ENCODE results near the gene PATZ1.

PATZ1 gene

DNA sequence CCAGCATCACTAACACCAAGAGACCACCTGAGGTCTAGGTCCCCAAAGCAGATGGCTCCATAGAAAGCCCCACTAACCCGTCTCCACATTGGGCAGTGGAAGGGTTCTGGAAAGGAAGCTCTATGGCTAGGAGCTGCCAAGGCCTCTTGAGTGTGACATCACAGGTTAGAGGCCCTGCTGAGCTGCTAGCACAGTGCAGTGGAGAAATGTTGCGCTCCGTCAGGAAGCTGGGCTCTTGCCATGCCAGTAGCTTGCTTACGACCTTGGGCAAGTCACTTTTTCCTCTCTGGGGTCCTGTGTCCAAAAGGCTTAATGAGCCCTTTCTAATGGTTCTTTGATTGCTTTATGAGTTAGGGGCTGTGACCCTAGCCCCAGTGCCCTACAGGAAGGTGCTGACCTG is 64.4 kb downstream of the PATZ1 start:
- DNase-seq (ENCODE audit: low read depth), result no peak

DNA sequence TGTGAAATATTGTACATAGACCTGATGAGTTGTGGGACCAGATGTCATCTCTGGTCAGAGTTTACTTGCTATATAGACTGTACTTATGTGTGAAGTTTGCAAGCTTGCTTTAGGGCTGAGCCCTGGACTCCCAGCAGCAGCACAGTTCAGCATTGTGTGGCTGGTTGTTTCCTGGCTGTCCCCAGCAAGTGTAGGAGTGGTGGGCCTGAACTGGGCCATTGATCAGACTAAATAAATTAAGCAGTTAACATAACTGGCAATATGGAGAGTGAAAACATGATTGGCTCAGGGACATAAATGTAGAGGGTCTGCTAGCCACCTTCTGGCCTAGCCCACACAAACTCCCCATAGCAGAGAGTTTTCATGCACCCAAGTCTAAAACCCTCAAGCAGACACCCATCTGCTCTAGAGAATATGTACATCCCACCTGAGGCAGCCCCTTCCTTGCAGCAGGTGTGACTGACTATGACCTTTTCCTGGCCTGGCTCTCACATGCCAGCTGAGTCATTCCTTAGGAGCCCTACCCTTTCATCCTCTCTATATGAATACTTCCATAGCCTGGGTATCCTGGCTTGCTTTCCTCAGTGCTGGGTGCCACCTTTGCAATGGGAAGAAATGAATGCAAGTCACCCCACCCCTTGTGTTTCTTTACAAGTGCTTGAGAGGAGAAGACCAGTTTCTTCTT is 66.2 kb downstream of the PATZ1 start:
- no peak for DNase-seq (ENCODE audit: low read depth)

DNA sequence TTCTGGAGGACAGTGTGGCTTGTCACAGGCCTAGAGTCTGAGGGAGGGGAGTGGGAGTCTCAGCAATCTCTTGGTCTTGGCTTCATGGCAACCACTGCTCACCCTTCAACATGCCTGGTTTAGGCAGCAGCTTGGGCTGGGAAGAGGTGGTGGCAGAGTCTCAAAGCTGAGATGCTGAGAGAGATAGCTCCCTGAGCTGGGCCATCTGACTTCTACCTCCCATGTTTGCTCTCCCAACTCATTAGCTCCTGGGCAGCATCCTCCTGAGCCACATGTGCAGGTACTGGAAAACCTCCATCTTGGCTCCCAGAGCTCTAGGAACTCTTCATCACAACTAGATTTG is 66.8 kb downstream of the PATZ1 start:
- DNase-seq (ENCODE audit: low read depth), result no peak

DNA sequence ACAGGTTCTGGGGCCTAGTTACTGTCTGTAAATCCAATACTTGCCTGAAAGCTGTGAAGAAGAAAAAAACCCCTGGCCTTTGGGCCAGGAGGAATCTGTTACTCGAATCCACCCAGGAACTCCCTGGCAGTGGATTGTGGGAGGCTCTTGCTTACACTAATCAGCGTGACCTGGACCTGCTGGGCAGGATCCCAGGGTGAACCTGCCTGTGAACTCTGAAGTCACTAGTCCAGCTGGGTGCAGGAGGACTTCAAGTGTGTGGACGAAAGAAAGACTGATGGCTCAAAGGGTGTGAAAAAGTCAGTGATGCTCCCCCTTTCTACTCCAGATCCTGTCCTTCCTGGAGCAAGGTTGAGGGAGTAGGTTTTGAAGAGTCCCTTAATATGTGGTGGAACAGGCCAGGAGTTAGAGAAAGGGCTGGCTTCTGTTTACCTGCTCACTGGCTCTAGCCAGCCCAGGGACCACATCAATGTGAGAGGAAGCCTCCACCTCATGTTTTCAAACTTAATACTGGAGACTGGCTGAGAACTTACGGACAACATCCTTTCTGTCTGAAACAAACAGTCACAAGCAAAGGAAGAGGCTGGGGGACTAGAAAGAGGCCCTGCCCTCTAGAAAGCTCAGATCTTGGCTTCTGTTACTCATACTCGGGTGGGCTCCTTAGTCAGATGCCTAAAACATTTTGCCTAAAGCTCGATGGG is 67.4 kb downstream of the PATZ1 start:
- no peak for DNase-seq (ENCODE audit: low read depth)

DNA sequence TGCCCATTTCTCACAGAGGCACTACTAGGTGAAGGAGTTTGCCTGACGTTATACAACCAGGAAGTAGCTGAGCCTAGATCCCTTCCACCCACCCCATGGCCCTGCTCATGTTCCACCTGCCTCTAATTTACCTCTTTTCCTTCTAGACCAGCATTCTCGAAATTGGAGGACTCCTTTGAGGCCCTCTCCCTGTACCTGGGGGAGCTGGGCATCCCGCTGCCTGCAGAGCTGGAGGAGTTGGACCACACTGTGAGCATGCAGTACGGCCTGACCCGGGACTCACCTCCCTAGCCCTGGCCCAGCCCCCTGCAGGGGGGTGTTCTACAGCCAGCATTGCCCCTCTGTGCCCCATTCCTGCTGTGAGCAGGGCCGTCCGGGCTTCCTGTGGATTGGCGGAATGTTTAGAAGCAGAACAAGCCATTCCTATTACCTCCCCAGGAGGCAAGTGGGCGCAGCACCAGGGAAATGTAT is 68.0 kb downstream of the PATZ1 start:
- DNase-seq (ENCODE audit: low read depth), result no peak

- no peak for DNase-seq (ENCODE audit: low read depth)
Observed at GRCh38 chr22:31277741-31278140, 68.4 kb downstream of the PATZ1 start.

DNA sequence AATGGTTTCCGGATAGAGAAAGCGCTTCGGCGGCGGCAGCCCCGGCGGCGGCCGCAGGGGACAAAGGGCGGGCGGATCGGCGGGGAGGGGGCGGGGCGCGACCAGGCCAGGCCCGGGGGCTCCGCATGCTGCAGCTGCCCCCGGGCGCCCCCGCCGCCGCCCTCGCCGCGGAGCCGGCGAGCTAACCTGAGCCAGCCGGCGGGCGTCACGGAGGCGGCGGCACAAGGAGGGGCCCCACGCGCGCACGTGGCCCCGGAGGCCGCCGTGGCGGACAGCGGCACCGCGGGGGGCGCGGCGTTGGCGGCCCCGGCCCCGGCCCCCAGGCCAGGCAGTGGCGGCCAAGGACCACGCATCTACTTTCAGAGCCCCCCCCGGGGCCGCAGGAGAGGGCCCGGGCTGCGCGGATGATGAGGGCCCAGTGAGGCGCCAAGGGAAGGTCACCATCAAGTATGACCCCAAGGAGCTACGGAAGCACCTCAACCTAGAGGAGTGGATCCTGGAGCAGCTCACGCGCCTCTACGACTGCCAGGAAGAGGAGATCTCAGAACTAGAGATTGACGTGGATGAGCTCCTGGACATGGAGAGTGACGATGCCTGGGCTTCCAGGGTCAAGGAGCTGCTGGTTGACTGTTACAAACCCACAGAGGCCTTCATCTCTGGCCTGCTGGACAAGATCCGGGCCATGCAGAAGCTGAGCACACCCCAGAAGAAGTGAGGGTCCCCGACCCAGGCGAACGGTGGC is 69.5 kb downstream of the PATZ1 start:
- DNase-seq (ENCODE audit: low read depth), result no peak

Measured in fibroblast of gingiva (primary cell).